WTC11 (cell line): ENCODE results near the gene USH1C. TPM values are rescaled to one million over a fixed set of nuclear protein-coding genes. Genes with fewer than 3 reads are reported as not detected.

ENCODE experiments used
- ATAC-seq: fragments of 200-7000 bp; cut with Tn5 transposase; 2 replicates; pipeline ENCODE4 v1.10.0; 2021; ENCODE audit warnings: mild to moderate bottlenecking, moderate library complexity
- CTCF ChIA-PET: fragments of 300-600 bp; sonication (Branson Sonifier 250); formaldehyde crosslinking; loops from one replicate; lab custom pipeline; 2021; ENCODE audit warnings: antibody characterized with exemption; lab: Charles Lee
- POLR2A ChIA-PET: fragments of 350-600 bp; sonication (Branson Sonifier 250); formaldehyde crosslinking; loops from one replicate; lab custom pipeline; 2021; ENCODE audit warnings: antibody characterized with exemption; lab: Charles Lee
- DNase-seq: peaks from one replicate; pipeline ENCODE4 v3.0.0; 2021; ENCODE audit warnings: low spot score
- H3K27ac Mint-ChIP-seq: 2 replicates; pipeline ENCODE4 v1.8.0; 2021; ENCODE audit warnings: mixed read lengths
- H3K27me3 Mint-ChIP-seq: 2 replicates; pipeline ENCODE4 v1.8.0; 2021; ENCODE audit warnings: low read depth, mild to moderate bottlenecking, moderate library complexity, mixed read lengths
- H3K36me3 Mint-ChIP-seq: 2 replicates; pipeline ENCODE4 v1.8.0; 2021; ENCODE audit warnings: mixed read lengths
- H3K4me1 Mint-ChIP-seq: 2 replicates; pipeline ENCODE4 v1.8.0; 2022; ENCODE audit warnings: mixed read lengths
- H3K4me3 Mint-ChIP-seq: 2 replicates; pipeline ENCODE4 v1.8.0; 2021; ENCODE audit warnings: mild to moderate bottlenecking, moderate library complexity, mixed read lengths
- H3K9me3 Mint-ChIP-seq: 2 replicates; pipeline ENCODE4 v1.8.0; 2021; ENCODE audit warnings: mixed read lengths
- E2F4 ChIP-seq: sonication (generic); formaldehyde crosslinking; IDR thresholded peaks from 2 replicates; pipeline ENCODE4 v1.8.1; 2022; ENCODE audit warnings: low read depth, mild to moderate bottlenecking, moderate library complexity, missing genetic modification reagents, borderline replicate concordance
- ELF4 ChIP-seq: sonication (generic); formaldehyde crosslinking; IDR thresholded peaks from 2 replicates; pipeline ENCODE4 v1.8.1; 2022; ENCODE audit warnings: low read depth, mild to moderate bottlenecking, moderate library complexity, missing genetic modification reagents
- FOXK1 ChIP-seq: sonication (generic); formaldehyde crosslinking; IDR thresholded peaks from 2 replicates; pipeline ENCODE4 v1.8.0; 2022; ENCODE audit warnings: mild to moderate bottlenecking, moderate library complexity, missing genetic modification reagents
- IRF2 ChIP-seq: sonication (generic); formaldehyde crosslinking; IDR thresholded peaks from 2 replicates; pipeline ENCODE4 v1.8.0; 2022; ENCODE audit warnings: low read depth, missing genetic modification reagents, borderline replicate concordance
- MYBL2 ChIP-seq: sonication (generic); formaldehyde crosslinking; IDR thresholded peaks from 2 replicates; pipeline ENCODE4 v1.8.1; 2023; ENCODE audit warnings: mild to moderate bottlenecking, moderate library complexity, missing genetic modification reagents
- PRDM15 ChIP-seq: sonication (generic); formaldehyde crosslinking; IDR thresholded peaks from 2 replicates; pipeline ENCODE4 v1.8.0; 2022; ENCODE audit warnings: missing genetic modification reagents
- PREB ChIP-seq: sonication (generic); formaldehyde crosslinking; IDR thresholded peaks from 2 replicates; pipeline ENCODE4 v1.8.1; 2022; ENCODE audit warnings: mild to moderate bottlenecking, missing genetic modification reagents, moderate library complexity, borderline replicate concordance
- RORB ChIP-seq: fragments of 250-450 bp; sonication (Bioruptor Pico); IDR thresholded peaks from 2 replicates; pipeline ENCODE4 v1.9.0; 2021; ENCODE audit warnings: mild to moderate bottlenecking
- SMAD3 ChIP-seq: sonication (generic); formaldehyde crosslinking; IDR thresholded peaks from 2 replicates; pipeline ENCODE4 v1.8.0; 2022; ENCODE audit warnings: missing genetic modification reagents, mild to moderate bottlenecking, borderline replicate concordance
- TCF7 ChIP-seq: sonication (generic); formaldehyde crosslinking; IDR thresholded peaks from 2 replicates; pipeline ENCODE4 v1.8.0; 2022; ENCODE audit warnings: mild to moderate bottlenecking, low read depth, missing genetic modification reagents, moderate library complexity
- USF2 ChIP-seq: sonication (generic); formaldehyde crosslinking; IDR thresholded peaks from 2 replicates; pipeline ENCODE4 v1.8.1; 2023; ENCODE audit warnings: mild to moderate bottlenecking, missing genetic modification reagents, moderate library complexity
- ZBTB21 ChIP-seq: sonication (generic); formaldehyde crosslinking; IDR thresholded peaks from 2 replicates; pipeline ENCODE4 v1.8.1; 2023; ENCODE audit warnings: mild to moderate bottlenecking, missing genetic modification reagents, borderline replicate concordance
- ZBTB43 ChIP-seq: sonication (generic); formaldehyde crosslinking; IDR thresholded peaks from 2 replicates; pipeline ENCODE4 v1.8.1; 2023; ENCODE audit warnings: mild to moderate bottlenecking, missing genetic modification reagents
- ZNF416 ChIP-seq: fragments of 250-450 bp; sonication (Bioruptor Pico); IDR thresholded peaks from 2 replicates; pipeline ENCODE4 v1.9.0; 2021; ENCODE audit warnings: mild to moderate bottlenecking, inconsistent platforms
- ZNF425 ChIP-seq: fragments of 250-450 bp; sonication (Bioruptor Pico); conservative IDR thresholded peaks from 2 replicates; pipeline ENCODE4 v1.9.0; 2021; ENCODE audit warnings: mild to moderate bottlenecking
- ZNF532 ChIP-seq: fragments of 250-450 bp; sonication (Bioruptor Pico); IDR thresholded peaks from 2 replicates; pipeline ENCODE4 v1.9.0; 2021; ENCODE audit warnings: mild to moderate bottlenecking, borderline replicate concordance
- total RNA-seq: library from RNA; stranded (reverse); gene quantifications from 3 replicates; pipeline ENCODE4 v1.2.3, GENCODE V29; 2021

USH1C gene
- total RNA-seq, 1 experiment from 2014 or later: 3.9 TPM

- POLR2A ChIA-PET: interaction anchor here (0.7 kb wide), 1 partner anchor 98 kb away, joined by 3 read pairs; no protein-coding TSS in a partner anchor
- TF ChIP-seq MYBL2 (CRISPR knock-in tag) (no peak), IRF2 (no peak), ZNF416 (no peak), TCF7 (CRISPR knock-in tag) (no peak), ZBTB43 (CRISPR knock-in tag) (no peak), USF2 (CRISPR knock-in tag) (no peak), E2F4 (CRISPR knock-in tag) (no peak), ZNF425 (CRISPR knock-in tag) (no peak), PREB (no peak), ZNF532 (CRISPR knock-in tag) (no peak)
- ATAC-seq (no peak), DNase-seq (no peak)
- Mint-ChIP-seq H3K4me1 (peaks cover 30% of the 10 kb centered on the region), H3K9me3 (no peaks in the 10 kb centered on the region), H3K27me3 (no peaks in the 10 kb centered on the region; the same call in 1 of the 2 replicates), H3K4me3 (no peak overlapping the region), H3K27ac (no peak overlapping the region), H3K36me3 (peaks cover 3% of the 10 kb centered on the region)
- CTCF ChIA-PET: interaction anchor here (1.2 to 4.7 kb wide), 10 partner anchors 9 to 135 kb away, joined by 3 to 127 read pairs (median 11); partner anchors contain the start of genes KCNJ11 and OTOG
These were observed 25.9 kb downstream of the USH1C start for GRCh38 chr11:17518366-17518765.

GRCh38 chr11:17517186-17517585, 27.0 kb downstream of the USH1C start:
- CTCF ChIA-PET: interaction anchor here (1.1 to 4.7 kb wide), 6 partner anchors 11 to 134 kb away, joined by 4 to 127 read pairs (median 12); partner anchors contain the start of gene KCNJ11
- no peak overlapping the region for H3K27ac Mint-ChIP-seq
- TF ChIP-seq ELF4 (CRISPR knock-in tag): no peak
- TF ChIP-seq ZBTB21 (CRISPR knock-in tag): no peak
- no peak for TF ChIP-seq FOXK1 (CRISPR knock-in tag)
- TF ChIP-seq ZBTB43 (CRISPR knock-in tag): no peak
- no peak for TF ChIP-seq PRDM15 (CRISPR knock-in tag)
- no peak for TF ChIP-seq SMAD3 (CRISPR knock-in tag)
- TF ChIP-seq RORB (CRISPR knock-in tag): no peak

More at GRCh38 chr11:17517186-17517585, 27.0 kb downstream of the USH1C start:
- Mint-ChIP-seq H3K4me3 (no peak overlapping the region), H3K9me3 (no peaks in the 10 kb centered on the region), H3K36me3 (peaks cover 3% of the 10 kb centered on the region), H3K27me3 (no peaks in the 10 kb centered on the region; the same call in 1 of the 2 replicates), H3K4me1 (peaks cover 30% of the 10 kb centered on the region)
- POLR2A ChIA-PET: no interaction called here
- no peak for ATAC-seq
- DNase-seq: no peak
